PC-9 (cell line): ENCODE measurements around the gene MGRN1. TPM values are rescaled to one million over a fixed set of nuclear protein-coding genes. Genes with fewer than 3 reads are reported as not detected.

ENCODE experiments used
- BruUV-seq: library from RNA; stranded (reverse); fragments of 400-500 nt; replicated peaks from 2 replicates; lab custom pipeline; 2021; lab: Mats Ljungman, UMichigan
- CTCF ChIA-PET: fragments of 300-600 bp; sonication (Branson Sonifier 250); formaldehyde crosslinking; loops from one replicate; lab custom pipeline; 2022; ENCODE audit warnings: antibody characterized with exemption; lab: Charles Lee
- POLR2A ChIA-PET: fragments of 300-600 bp; sonication (Branson Sonifier 250); formaldehyde crosslinking; loops from one replicate; lab custom pipeline; 2022; ENCODE audit warnings: antibody characterized with exemption; ENCODE audit not compliant: unreplicated experiment; lab: Charles Lee
- DNase-seq, 2 experiments: peaks; one replicate each; pipeline versions ENCODE4 v3.0.0 to v3.0.0-alpha.2; 2015 to 2022; ENCODE audit warnings: mixed read lengths in 1 of 2
- H2AFZ ChIP-seq: fragments of 200-600 bp; sonication (generic); 2 replicates; pipeline ENCODE4 v1.8.1; 2017; ENCODE audit warnings: antibody characterized with exemption
- H3F3A ChIP-seq: fragments of 200-600 bp; sonication (generic); 2 replicates; pipeline ENCODE4 v1.8.1; 2017; ENCODE audit warnings: antibody characterized with exemption, mild to moderate bottlenecking, low read depth; ENCODE audit not compliant: insufficient read depth
- H3K27ac ChIP-seq: fragments of 200-600 bp; sonication (generic); 2 replicates; pipeline ENCODE4 v1.6.1; 2016; ENCODE audit warnings: mixed run types
- H3K27me3 ChIP-seq: fragments of 200-600 bp; sonication (generic); 2 replicates; pipeline ENCODE4 v1.6.1; 2016; ENCODE audit warnings: low read depth, mixed run types; ENCODE audit not compliant: insufficient read depth
- H3K36me3 ChIP-seq: fragments of 200-600 bp; sonication (generic); 2 replicates; pipeline ENCODE4 v1.6.1; 2016; ENCODE audit warnings: low read depth, mixed run types
- H3K4me1 ChIP-seq: fragments of 200-600 bp; sonication (generic); replicated peaks from 2 replicates; pipeline ENCODE4 v1.6.1; 2016; ENCODE audit warnings: mixed run types; ENCODE audit not compliant: insufficient read depth
- H3K4me2 ChIP-seq: fragments of 200-600 bp; sonication (generic); 2 replicates; pipeline ENCODE4 v1.6.1; 2017; ENCODE audit warnings: mixed run types
- H3K4me3 ChIP-seq: fragments of 200-600 bp; sonication (generic); 2 replicates; pipeline ENCODE4 v1.6.1; 2016; ENCODE audit warnings: mixed run types
- H3K79me2 ChIP-seq: fragments of 200-600 bp; sonication (generic); 2 replicates; pipeline ENCODE4 v1.6.1; 2017; ENCODE audit warnings: low read depth, mixed run types
- H3K9me2 ChIP-seq: fragments of 200-600 bp; sonication (generic); 2 replicates; pipeline ENCODE4 v1.8.1; 2017; ENCODE audit warnings: mild to moderate bottlenecking; ENCODE audit not compliant: insufficient read depth
- H3K9me3 ChIP-seq: fragments of 200-600 bp; sonication (generic); 2 replicates; pipeline ENCODE4 v1.8.1; 2016; ENCODE audit warnings: low read depth; ENCODE audit not compliant: insufficient read depth
- H4K20me1 ChIP-seq: fragments of 200-600 bp; sonication (generic); 2 replicates; pipeline ENCODE4 v1.8.1; 2017; ENCODE audit not compliant: insufficient read depth
- EZH2 ChIP-seq: fragments of 200-600 bp; sonication (generic); IDR thresholded peaks from 2 replicates; pipeline ENCODE4 v1.8.0; 2017; ENCODE audit warnings: antibody characterized with exemption, low read depth
- intact Hi-C: fragments of 100-400 bp; cut with micrococcal nuclease; formaldehyde crosslinking; loops from one replicate; pipeline ENCODE4 v1.10.0; 2022; ENCODE audit not compliant: unreplicated experiment
- total RNA-seq: library from RNA; stranded (reverse); gene quantifications from 2 replicates; pipeline ENCODE4 v1.2.3, GENCODE V29; 2021
- TF ChIP-seq, protein P1 (sequence below): fragments of 200-600 bp; sonication (generic); conservative IDR thresholded peaks from 2 replicates; pipeline ENCODE4 v1.6.1; 2017; ENCODE audit warnings: mixed run types, antibody characterized with exemption, mild to moderate bottlenecking, moderate library complexity

The MGRN1 gene
- total RNA-seq, 1 experiment from 2014 or later: 70.4 TPM

DNA sequence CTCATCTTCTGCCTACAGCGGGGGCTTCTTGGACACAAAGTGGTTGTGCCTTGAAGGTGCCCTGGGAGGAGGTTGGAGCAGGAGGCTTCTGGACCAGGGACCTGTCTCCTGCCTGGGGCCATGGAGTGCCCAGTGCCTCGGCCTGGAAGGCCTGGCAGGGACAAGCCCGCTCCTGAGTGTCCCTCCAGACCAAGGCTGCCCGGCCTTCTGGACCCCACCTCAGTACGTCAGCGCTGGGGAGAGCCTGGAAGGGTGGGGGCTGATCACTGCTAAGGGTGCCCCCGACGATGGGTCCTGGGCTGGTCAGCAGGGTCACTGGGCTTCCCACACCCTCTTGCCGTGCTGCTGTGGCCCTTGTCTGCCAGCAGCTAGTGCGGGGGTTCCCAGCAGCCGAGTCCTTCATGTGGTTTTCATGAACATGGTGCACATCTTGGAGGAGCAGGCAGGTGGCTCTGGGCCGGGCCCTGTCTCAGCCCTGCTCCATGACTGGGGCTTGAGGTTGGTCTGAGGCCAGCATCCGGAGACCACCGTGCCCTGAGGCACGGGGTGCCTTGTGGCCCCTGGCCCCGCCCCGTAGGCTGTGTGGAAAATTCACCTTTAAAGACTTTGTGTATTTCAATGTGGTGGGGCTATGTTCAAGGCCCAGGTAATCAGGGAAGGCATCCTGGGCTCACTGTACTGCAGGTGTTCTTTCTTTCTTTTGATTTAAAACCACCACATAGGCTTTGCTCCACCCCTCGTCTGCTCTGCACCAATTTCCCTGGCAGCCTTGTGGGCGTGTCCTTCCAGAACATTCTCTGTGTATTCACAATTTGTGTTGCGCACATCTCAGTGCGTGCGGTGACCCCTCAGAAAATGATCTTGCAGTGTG is 22.4 kb downstream of the MGRN1 start:
- H3K27me3 ChIP-seq: no peaks in the 10 kb centered on the region
- BruUV-seq: no TSS peak
- H3K4me3 ChIP-seq: no peak overlapping the region
- ChIA-PET POLR2A (no interaction called here), CTCF (no interaction called here)
- H4K20me1 ChIP-seq: peaks cover 12% of the 10 kb centered on the region; the same call in 1 of the 2 replicates
- H3K9me2 ChIP-seq: no peaks in the 10 kb centered on the region
- no peaks in the 10 kb centered on the region for H3K9me3 ChIP-seq
- peaks cover 8% of the 10 kb centered on the region for H3K79me2 ChIP-seq
- intact Hi-C loops: no loop called here
- TF ChIP-seq EZH2: no peak
- TF ChIP-seq, protein P1, sequence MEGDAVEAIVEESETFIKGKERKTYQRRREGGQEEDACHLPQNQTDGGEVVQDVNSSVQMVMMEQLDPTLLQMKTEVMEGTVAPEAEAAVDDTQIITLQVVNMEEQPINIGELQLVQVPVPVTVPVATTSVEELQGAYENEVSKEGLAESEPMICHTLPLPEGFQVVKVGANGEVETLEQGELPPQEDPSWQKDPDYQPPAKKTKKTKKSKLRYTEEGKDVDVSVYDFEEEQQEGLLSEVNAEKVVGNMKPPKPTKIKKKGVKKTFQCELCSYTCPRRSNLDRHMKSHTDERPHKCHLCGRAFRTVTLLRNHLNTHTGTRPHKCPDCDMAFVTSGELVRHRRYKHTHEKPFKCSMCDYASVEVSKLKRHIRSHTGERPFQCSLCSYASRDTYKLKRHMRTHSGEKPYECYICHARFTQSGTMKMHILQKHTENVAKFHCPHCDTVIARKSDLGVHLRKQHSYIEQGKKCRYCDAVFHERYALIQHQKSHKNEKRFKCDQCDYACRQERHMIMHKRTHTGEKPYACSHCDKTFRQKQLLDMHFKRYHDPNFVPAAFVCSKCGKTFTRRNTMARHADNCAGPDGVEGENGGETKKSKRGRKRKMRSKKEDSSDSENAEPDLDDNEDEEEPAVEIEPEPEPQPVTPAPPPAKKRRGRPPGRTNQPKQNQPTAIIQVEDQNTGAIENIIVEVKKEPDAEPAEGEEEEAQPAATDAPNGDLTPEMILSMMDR: no peak
- peaks cover 5% of the 10 kb centered on the region; the same call in 1 of the 2 replicates for H3K36me3 ChIP-seq
- H3F3A ChIP-seq: no peaks in the 10 kb centered on the region
- no peak overlapping the region for H3K4me2 ChIP-seq
- H3K27ac ChIP-seq: no peak overlapping the region
- no peaks in the 10 kb centered on the region for H3K4me1 ChIP-seq
- DNase-seq: no peak
- H2AFZ ChIP-seq: no peak overlapping the region

DNA sequence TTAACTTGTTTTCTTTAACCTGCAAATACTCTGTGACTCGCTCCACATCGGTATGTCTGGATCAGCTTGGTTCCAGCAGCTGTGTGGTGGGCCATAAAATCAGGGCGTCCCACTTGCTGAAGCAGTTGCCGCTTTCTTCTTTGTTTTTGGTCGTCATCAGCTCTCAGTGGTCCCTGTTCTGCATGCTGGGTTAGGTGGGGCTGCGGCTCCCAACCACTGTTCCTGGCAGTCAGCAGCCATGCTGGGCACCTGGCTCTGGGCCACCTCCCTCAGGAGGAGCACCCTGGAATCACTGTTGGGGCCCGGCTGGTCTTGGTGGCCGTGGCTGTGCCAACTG is 23.0 kb downstream of the MGRN1 start:
- CTCF ChIA-PET: no interaction called here

DNA sequence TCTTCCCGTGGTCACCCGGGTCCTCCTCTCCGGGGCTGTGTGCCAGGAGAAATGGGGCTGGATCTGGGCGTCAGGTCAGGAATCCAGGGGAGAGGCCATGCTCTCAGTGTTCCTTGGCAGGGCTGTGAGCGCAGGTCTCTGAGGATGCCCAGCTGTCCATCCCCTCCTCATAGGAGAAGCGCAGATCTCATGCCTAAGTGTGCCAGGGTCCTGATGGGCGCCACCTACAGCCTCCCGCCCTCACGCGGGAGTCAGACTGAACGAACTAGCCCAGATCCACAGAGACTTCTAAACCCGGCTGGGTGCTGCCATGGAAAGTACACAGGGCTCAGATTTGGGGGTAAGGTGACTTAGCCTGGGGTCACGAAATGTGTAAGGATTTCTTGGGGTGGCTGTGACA is 24.3 kb downstream of the MGRN1 start:
- POLR2A ChIA-PET: no interaction called here

More for the DNA sequence above, 23.0 kb downstream of the MGRN1 start:
- no peak for DNase-seq
- no TSS peak for BruUV-seq
- H3K36me3 ChIP-seq: peaks cover 5% of the 10 kb centered on the region; the same call in 1 of the 2 replicates
- no peaks in the 10 kb centered on the region for H3K4me1 ChIP-seq
- peaks cover 8% of the 10 kb centered on the region for H3K79me2 ChIP-seq
- H3K4me3 ChIP-seq: no peak overlapping the region
- peaks cover 10% of the 10 kb centered on the region; the same call in 1 of the 2 replicates for H4K20me1 ChIP-seq
- intact Hi-C loops: no loop called here
- no peaks in the 10 kb centered on the region for H3F3A ChIP-seq
- H3K9me2 ChIP-seq: no peaks in the 10 kb centered on the region
- no peak overlapping the region for H3K27ac ChIP-seq
- no peak overlapping the region for H2AFZ ChIP-seq
- TF ChIP-seq, protein P1: no peak
- no peak for TF ChIP-seq EZH2
- H3K9me3 ChIP-seq: no peaks in the 10 kb centered on the region
- no peaks in the 10 kb centered on the region for H3K27me3 ChIP-seq
- no peak overlapping the region for H3K4me2 ChIP-seq
- POLR2A ChIA-PET: no interaction called here

More for the DNA sequence above, 24.3 kb downstream of the MGRN1 start:
- Histone ChIP-seq H4K20me1 (peaks cover 10% of the 10 kb centered on the region; the same call in 1 of the 2 replicates), H3K79me2 (peaks cover 5% of the 10 kb centered on the region), H3F3A (no peaks in the 10 kb centered on the region), H3K27me3 (no peaks in the 10 kb centered on the region), H2AFZ (no peak overlapping the region), H3K36me3 (peaks cover 5% of the 10 kb centered on the region; the same call in 1 of the 2 replicates), H3K9me2 (no peaks in the 10 kb centered on the region), H3K27ac (no peak overlapping the region), H3K4me2 (no peak overlapping the region), H3K9me3 (no peaks in the 10 kb centered on the region), H3K4me3 (no peak overlapping the region), H3K4me1 (no peaks in the 10 kb centered on the region)
- no peak for TF ChIP-seq EZH2
- TF ChIP-seq, protein P1: no peak
- BruUV-seq: no TSS peak
- CTCF ChIA-PET: no interaction called here
- intact Hi-C loops: no loop called here
- no peak for DNase-seq
